Parathyroid adenoma (tissue), 2 donors: ENCODE results near the gene ASAP2.

Source experiments
- H2AFZ ChIP-seq: fragments of 300-600 bp; sonication (generic); one replicate; pipeline ENCODE4 v1.7.0; 2017; ENCODE audit warnings: antibody characterized with exemption, mild to moderate bottlenecking
- H3K27ac ChIP-seq: fragments of 300-600 bp; sonication (generic); one replicate; pipeline ENCODE4 v1.7.0; 2017
- H3K27me3 ChIP-seq: fragments of 300-600 bp; sonication (generic); one replicate; pipeline ENCODE4 v1.7.0; 2017; ENCODE audit warnings: low read length; ENCODE audit not compliant: control insufficient read depth, insufficient read depth
- H3K36me3 ChIP-seq: fragments of 300-600 bp; sonication (generic); one replicate; pipeline ENCODE4 v1.7.0; 2017; ENCODE audit warnings: low read length; ENCODE audit not compliant: control insufficient read depth, insufficient read depth
- H3K4me1 ChIP-seq: fragments of 300-600 bp; sonication (generic); one replicate; pipeline ENCODE4 v1.7.0; 2017; ENCODE audit warnings: control low read depth
- H3K4me2 ChIP-seq: fragments of 300-600 bp; sonication (generic); one replicate; pipeline ENCODE4 v1.7.0; 2017; ENCODE audit warnings: low read length
- H3K4me3 ChIP-seq: fragments of 300-600 bp; sonication (generic); one replicate; pipeline ENCODE4 v1.7.0; 2017; ENCODE audit warnings: low read depth, low read length
- H3K79me2 ChIP-seq: fragments of 300-600 bp; sonication (generic); one replicate; pipeline ENCODE4 v1.7.0; 2017; ENCODE audit warnings: control low read depth
- H3K9ac ChIP-seq: fragments of 300-600 bp; sonication (generic); one replicate; pipeline ENCODE4 v1.7.0; 2017; ENCODE audit warnings: mild to moderate bottlenecking
- H3K9me3 ChIP-seq: fragments of 300-600 bp; sonication (generic); one replicate; pipeline ENCODE4 v1.7.0; 2017; ENCODE audit warnings: low read length; ENCODE audit not compliant: control insufficient read depth
- CTCF ChIP-seq: fragments of 300-600 bp; sonication (generic); IDR thresholded peaks from one replicate; pipeline ENCODE4 v1.7.0; 2017; ENCODE audit warnings: antibody characterized with exemption, mild to moderate bottlenecking
- donor health status: primary hyperparathyroidism.

ASAP2 gene

GRCh38 chr2:9292426-9292825, 85.8 kb downstream of the ASAP2 start:
- no peak for TF ChIP-seq CTCF
- Histone ChIP-seq H3K4me1 (no peaks in the 10 kb centered on the region), H2AFZ (no peak overlapping the region), H3K4me3 (no peak overlapping the region), H3K36me3 (no peaks in the 10 kb centered on the region), H3K79me2 (no peaks in the 10 kb centered on the region), H3K27ac (no peak overlapping the region), H3K9me3 (no peaks in the 10 kb centered on the region), H3K4me2 (no peak overlapping the region), H3K9ac (no peak overlapping the region), H3K27me3 (no peaks in the 10 kb centered on the region)

GRCh38 chr2:9294764-9295163, 88.2 kb downstream of the ASAP2 start:
- Histone ChIP-seq H3K4me3 (no peak overlapping the region), H3K9ac (no peak overlapping the region), H3K79me2 (no peaks in the 10 kb centered on the region), H3K27me3 (no peaks in the 10 kb centered on the region), H3K36me3 (no peaks in the 10 kb centered on the region), H3K27ac (no peak overlapping the region), H3K4me1 (no peaks in the 10 kb centered on the region), H3K9me3 (no peaks in the 10 kb centered on the region), H2AFZ (no peak overlapping the region), H3K4me2 (no peak overlapping the region)
- no peak for TF ChIP-seq CTCF

- TF ChIP-seq CTCF = no peak
- Histone ChIP-seq H3K4me3 (no peak overlapping the region), H3K9ac (no peak overlapping the region), H3K4me1 (peaks cover 6% of the 10 kb centered on the region), H3K9me3 (no peaks in the 10 kb centered on the region), H3K36me3 (no peaks in the 10 kb centered on the region), H2AFZ (no peak overlapping the region), H3K27ac (no peak overlapping the region), H3K79me2 (no peaks in the 10 kb centered on the region), H3K27me3 (no peaks in the 10 kb centered on the region), H3K4me2 (no peak overlapping the region)
Measured at GRCh38 chr2:9296559-9296958, 89.9 kb downstream of the ASAP2 start.

GRCh38 chr2:9297156-9297555, 90.5 kb downstream of the ASAP2 start:
- Histone ChIP-seq H3K79me2 (no peaks in the 10 kb centered on the region), H3K27me3 (no peaks in the 10 kb centered on the region), H3K9me3 (no peaks in the 10 kb centered on the region), H2AFZ (no peak overlapping the region), H3K4me2 (no peak overlapping the region), H3K9ac (no peak overlapping the region), H3K4me3 (no peak overlapping the region), H3K36me3 (no peaks in the 10 kb centered on the region), H3K27ac (no peak overlapping the region), H3K4me1 (peaks cover 6% of the 10 kb centered on the region)
- TF ChIP-seq CTCF = no peak

- no peak overlapping the region for H3K4me3 ChIP-seq
- no peak for TF ChIP-seq CTCF
- no peak overlapping the region for H3K9ac ChIP-seq
- peaks cover 6% of the 10 kb centered on the region for H3K4me1 ChIP-seq
- no peak overlapping the region for H3K27ac ChIP-seq
- no peaks in the 10 kb centered on the region for H3K9me3 ChIP-seq
- H3K27me3 ChIP-seq = no peaks in the 10 kb centered on the region
- H3K36me3 ChIP-seq = no peaks in the 10 kb centered on the region
- H3K79me2 ChIP-seq = peaks cover 3% of the 10 kb centered on the region
- no peak overlapping the region for H3K4me2 ChIP-seq
- H2AFZ ChIP-seq = no peak overlapping the region
Measured at GRCh38 chr2:9297807-9298206, 91.2 kb downstream of the ASAP2 start.
